ENCODE results near the gene NUP50.

DNA sequence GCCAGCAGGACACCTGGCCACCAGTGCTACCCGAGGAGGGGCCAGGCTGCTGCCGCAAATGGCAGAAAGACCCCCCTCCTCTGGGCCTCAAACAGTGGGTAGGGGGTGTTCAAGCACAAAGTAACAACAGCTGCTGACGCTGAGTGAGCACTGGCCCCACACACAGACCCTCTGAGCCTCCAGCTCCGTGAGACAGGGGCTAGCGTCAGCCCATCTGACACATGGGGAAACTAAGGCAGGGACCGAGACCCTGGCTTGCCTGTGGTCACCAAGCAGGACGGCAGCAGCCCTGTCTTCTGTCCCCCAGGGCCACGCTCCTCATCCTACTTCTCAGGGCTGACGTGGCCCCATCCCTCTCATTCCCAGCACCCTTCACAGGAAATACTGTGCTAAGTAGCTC lies 36.5 kb downstream of the NUP50 start:
- TF ChIP-seq POLR2AphosphoS5 (IDR thresholded peaks at IDR 0.05; ENCODE audit: low read depth) (no peak), GABPA (IDR thresholded peaks at IDR 0.05; ENCODE audit: low read depth) (no peak)
- TF ChIP-seq, protein P1, sequence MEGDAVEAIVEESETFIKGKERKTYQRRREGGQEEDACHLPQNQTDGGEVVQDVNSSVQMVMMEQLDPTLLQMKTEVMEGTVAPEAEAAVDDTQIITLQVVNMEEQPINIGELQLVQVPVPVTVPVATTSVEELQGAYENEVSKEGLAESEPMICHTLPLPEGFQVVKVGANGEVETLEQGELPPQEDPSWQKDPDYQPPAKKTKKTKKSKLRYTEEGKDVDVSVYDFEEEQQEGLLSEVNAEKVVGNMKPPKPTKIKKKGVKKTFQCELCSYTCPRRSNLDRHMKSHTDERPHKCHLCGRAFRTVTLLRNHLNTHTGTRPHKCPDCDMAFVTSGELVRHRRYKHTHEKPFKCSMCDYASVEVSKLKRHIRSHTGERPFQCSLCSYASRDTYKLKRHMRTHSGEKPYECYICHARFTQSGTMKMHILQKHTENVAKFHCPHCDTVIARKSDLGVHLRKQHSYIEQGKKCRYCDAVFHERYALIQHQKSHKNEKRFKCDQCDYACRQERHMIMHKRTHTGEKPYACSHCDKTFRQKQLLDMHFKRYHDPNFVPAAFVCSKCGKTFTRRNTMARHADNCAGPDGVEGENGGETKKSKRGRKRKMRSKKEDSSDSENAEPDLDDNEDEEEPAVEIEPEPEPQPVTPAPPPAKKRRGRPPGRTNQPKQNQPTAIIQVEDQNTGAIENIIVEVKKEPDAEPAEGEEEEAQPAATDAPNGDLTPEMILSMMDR (IDR thresholded peaks at IDR 0.05; ENCODE audit: insufficient read depth, low read length): no peak

Measured in HL-60 (cell line).